Lower leg skin (tissue), 3 donors: Measurements from ENCODE around the gene RPP38.

ENCODE experiments used
- CTCF ChIP-seq, 3 donors: fragments of 450-650 bp; IDR thresholded peaks; one replicate each; pipeline ENCODE4 v1.5.1; 2016; ENCODE audit warnings: antibody characterized with exemption in 3 of 3, mild to moderate bottlenecking in 3 of 3, moderate library complexity in 2 of 3
- POLR2A ChIP-seq, 2 donors: fragments of 450-650 bp; IDR thresholded peaks; one replicate each; pipeline ENCODE4 v1.6.1; 2016 to 2017; ENCODE audit warnings: antibody characterized with exemption in 2 of 2, mild to moderate bottlenecking in 1 of 2, moderate library complexity in 1 of 2

DNA sequence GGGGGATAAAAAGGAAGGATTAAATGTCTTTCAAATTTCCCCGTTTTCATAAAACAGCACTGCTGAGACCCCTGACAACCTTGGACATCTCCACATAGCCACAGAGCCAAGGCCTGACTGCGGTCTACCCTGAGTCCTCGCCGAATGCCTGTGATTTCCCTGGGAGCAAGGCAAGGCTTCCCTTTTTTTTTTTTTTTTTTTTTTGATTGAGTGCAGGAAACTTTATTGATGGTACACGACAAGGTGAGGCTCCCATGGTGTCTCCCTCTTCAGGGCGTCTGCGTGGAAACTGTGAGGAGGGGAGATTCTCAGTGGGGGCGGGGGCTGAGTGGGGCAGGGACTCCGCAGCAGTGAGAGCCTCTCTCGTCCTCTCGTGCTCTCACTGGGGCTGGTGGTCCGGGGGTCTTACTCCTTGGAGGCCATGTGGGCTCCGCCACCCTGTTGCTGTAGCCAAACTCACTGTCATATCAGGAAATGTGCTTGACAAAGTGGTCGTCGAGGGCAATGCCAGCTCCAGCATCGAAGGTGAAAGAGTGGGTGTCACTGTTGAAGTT lies 4.2 kb upstream of the RPP38 start:
- TF ChIP-seq CTCF (IDR thresholded peaks at IDR 0.05) = no peak
- TF ChIP-seq POLR2A (IDR thresholded peaks at IDR 0.05) = no peak
